ENCODE data around the gene PLA2G6.

DNA sequence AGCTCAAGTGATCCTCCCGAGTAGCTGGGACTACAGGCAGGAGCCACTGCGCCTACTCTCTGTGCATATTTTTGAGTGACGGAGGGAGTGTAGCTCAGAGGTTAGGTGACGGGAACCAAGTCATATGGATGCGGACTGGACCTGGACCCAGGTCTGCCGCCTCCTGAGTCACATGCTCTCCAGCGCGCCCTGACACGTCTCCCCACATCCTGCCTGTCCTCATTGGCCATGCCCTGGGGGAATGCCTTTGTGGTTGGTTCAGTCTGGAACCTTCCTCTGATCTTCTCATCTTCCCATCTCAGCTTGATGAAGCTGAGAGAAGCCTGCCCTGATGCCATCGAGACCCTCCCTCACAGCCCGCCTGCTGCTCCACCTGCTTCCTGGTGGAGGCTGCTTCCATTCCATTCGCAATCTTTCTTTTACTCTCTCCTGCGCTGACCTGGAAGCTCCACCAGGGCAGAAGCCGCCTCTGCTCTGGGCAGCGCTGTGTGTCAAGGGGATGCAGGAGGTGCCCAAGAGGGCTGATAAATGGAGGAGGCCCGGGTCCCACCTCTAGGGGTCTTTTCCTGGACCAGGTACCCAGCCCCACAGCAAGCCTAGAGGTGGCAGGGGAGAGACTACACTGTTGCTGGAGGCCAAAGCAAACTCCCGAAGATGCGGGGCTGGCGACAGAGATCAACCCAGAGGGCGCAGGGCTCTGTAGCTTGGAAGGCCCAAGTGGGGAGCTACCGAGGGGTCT is 57.2 kb downstream of the PLA2G6 start:
- TF ChIP-seq, protein P1, sequence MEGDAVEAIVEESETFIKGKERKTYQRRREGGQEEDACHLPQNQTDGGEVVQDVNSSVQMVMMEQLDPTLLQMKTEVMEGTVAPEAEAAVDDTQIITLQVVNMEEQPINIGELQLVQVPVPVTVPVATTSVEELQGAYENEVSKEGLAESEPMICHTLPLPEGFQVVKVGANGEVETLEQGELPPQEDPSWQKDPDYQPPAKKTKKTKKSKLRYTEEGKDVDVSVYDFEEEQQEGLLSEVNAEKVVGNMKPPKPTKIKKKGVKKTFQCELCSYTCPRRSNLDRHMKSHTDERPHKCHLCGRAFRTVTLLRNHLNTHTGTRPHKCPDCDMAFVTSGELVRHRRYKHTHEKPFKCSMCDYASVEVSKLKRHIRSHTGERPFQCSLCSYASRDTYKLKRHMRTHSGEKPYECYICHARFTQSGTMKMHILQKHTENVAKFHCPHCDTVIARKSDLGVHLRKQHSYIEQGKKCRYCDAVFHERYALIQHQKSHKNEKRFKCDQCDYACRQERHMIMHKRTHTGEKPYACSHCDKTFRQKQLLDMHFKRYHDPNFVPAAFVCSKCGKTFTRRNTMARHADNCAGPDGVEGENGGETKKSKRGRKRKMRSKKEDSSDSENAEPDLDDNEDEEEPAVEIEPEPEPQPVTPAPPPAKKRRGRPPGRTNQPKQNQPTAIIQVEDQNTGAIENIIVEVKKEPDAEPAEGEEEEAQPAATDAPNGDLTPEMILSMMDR (IDR thresholded peaks at IDR 0.05) = no peak
- no peak for TF ChIP-seq ZBTB21 (CRISPR knock-in tag; IDR thresholded peaks at IDR 0.05; ENCODE audit: borderline replicate concordance)
- no peak for TF ChIP-seq SP1 (CRISPR knock-in tag; conservative IDR thresholded peaks at IDR 0.05)
- TF ChIP-seq JAZF1 (CRISPR knock-in tag; IDR thresholded peaks at IDR 0.05) = no peak
- TF ChIP-seq PRRX2 (CRISPR knock-in tag; IDR thresholded peaks at IDR 0.05) = no peak
- no peak for TF ChIP-seq IRF1 (CRISPR knock-in tag; IDR thresholded peaks at IDR 0.05)
- TF ChIP-seq TEAD1 (CRISPR knock-in tag; IDR thresholded peaks at IDR 0.05) = no peak
- no peak for TF ChIP-seq ETV6 (CRISPR knock-in tag; IDR thresholded peaks at IDR 0.05)
- TF ChIP-seq RORB (CRISPR knock-in tag; IDR thresholded peaks at IDR 0.05) = no peak
- TF ChIP-seq, protein P2, sequence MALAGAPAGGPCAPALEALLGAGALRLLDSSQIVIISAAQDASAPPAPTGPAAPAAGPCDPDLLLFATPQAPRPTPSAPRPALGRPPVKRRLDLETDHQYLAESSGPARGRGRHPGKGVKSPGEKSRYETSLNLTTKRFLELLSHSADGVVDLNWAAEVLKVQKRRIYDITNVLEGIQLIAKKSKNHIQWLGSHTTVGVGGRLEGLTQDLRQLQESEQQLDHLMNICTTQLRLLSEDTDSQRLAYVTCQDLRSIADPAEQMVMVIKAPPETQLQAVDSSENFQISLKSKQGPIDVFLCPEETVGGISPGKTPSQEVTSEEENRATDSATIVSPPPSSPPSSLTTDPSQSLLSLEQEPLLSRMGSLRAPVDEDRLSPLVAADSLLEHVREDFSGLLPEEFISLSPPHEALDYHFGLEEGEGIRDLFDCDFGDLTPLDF (CRISPR knock-in tag; IDR thresholded peaks at IDR 0.05) = no peak
- TF ChIP-seq E2F4 (CRISPR knock-in tag; IDR thresholded peaks at IDR 0.05; ENCODE audit: borderline replicate concordance, low read depth) = no peak
